MM.1S (cell line): ENCODE results near the gene SMPD3.

Experiments
- EZH2 ChIP-seq: fragments of 300-600 bp; sonication (generic); optimal IDR thresholded peaks from 2 replicates; pipeline ENCODE3; 2017; ENCODE audit warnings: low read depth, mild to moderate bottlenecking, antibody characterized with exemption, low read length, mixed read lengths
- EZH2phosphoT487 ChIP-seq: fragments of 300-600 bp; sonication (generic); IDR thresholded peaks from 2 replicates; pipeline ENCODE4 v1.6.1; 2018; ENCODE audit warnings: antibody characterized with exemption, low read length
- TF ChIP-seq, protein P1 (sequence below): fragments of 300-600 bp; sonication (generic); IDR thresholded peaks from 2 replicates; pipeline ENCODE4 v1.5.1; 2016; ENCODE audit warnings: antibody characterized with exemption, low read length, mixed read lengths

DNA sequence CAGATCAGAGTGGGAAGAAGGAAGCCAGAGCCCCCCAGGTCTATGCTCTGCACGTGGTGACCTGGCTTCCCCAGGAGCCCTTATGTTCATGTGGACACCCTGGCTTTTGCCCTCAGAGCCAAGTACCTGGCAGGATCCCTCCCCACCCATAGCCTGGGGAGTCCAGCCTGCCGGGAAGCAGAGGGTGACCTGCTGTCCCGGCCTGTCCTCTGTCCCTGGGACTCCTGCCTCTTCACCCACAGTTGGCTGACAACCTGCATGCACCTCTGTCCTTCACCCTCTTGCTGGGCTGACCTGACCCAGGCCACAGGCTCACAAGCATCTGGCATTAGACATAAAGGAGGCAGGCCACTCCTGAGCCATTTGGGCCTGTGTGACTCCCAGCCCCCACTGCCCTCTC, 60.2 kb downstream of the SMPD3 start:
- TF ChIP-seq, protein P1, sequence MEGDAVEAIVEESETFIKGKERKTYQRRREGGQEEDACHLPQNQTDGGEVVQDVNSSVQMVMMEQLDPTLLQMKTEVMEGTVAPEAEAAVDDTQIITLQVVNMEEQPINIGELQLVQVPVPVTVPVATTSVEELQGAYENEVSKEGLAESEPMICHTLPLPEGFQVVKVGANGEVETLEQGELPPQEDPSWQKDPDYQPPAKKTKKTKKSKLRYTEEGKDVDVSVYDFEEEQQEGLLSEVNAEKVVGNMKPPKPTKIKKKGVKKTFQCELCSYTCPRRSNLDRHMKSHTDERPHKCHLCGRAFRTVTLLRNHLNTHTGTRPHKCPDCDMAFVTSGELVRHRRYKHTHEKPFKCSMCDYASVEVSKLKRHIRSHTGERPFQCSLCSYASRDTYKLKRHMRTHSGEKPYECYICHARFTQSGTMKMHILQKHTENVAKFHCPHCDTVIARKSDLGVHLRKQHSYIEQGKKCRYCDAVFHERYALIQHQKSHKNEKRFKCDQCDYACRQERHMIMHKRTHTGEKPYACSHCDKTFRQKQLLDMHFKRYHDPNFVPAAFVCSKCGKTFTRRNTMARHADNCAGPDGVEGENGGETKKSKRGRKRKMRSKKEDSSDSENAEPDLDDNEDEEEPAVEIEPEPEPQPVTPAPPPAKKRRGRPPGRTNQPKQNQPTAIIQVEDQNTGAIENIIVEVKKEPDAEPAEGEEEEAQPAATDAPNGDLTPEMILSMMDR, result no peak
- TF ChIP-seq EZH2 (no peak), EZH2phosphoT487 (no peak)
